NT2/D1 (cell line): ENCODE data around the gene PDGFRB.

Experiments used
- SUZ12 ChIP-seq: IDR thresholded peaks from 2 replicates; pipeline ENCODE4 v1.6.1; 2011; ENCODE audit not compliant: insufficient read length, insufficient read depth; ENCODE audit errors: extremely low read depth
- YY1 ChIP-seq: IDR thresholded peaks from 2 replicates; pipeline ENCODE4 v1.6.1; 2011; ENCODE audit not compliant: insufficient read length, insufficient read depth
- ZNF274 ChIP-seq: IDR thresholded peaks from 2 replicates; pipeline ENCODE4 v1.6.1; 2011; ENCODE audit warnings: mild to moderate bottlenecking, low read depth, low read length

- TF ChIP-seq ZNF274 (no peak), SUZ12 (no peak), YY1 (no peak)
Measured at GRCh38 chr5:150178262-150178661, 22.6 kb upstream of the PDGFRB start.
